ENCODE measurements around the gene SCARF1.
A peak's percentile ranks its signal among the peaks of the same experiment; 100 is the strongest.

Gene SCARF1

GRCh38 chr17:1643293-1643998, 2.1 kb downstream of the SCARF1 start:
- Histone ChIP-seq H3K36me3 (no peaks in the 10 kb centered on the region), H3K4me1 (no peaks in the 10 kb centered on the region), H3K9me3 (no peaks in the 10 kb centered on the region), H3K27me3 (no peaks in the 10 kb centered on the region), H3K4me3 (ENCODE audit: low read depth, low read length) (no peak overlapping the region)
- no peak for TF ChIP-seq CTCF (IDR thresholded peaks at IDR 0.05; ENCODE audit: low read depth, low read length)
- DNase-seq: peak; percentile 43

- Histone ChIP-seq H3K9me3 (no peaks in the 10 kb centered on the region), H3K36me3 (no peaks in the 10 kb centered on the region), H3K27me3 (no peaks in the 10 kb centered on the region), H3K4me3 (ENCODE audit: low read depth, low read length) (no peak overlapping the region), H3K4me1 (no peaks in the 10 kb centered on the region)
- no peak for DNase-seq
- TF ChIP-seq CTCF (IDR thresholded peaks at IDR 0.05; ENCODE audit: low read depth, low read length): no peak
Measured at GRCh38 chr17:1641065-1641403, 4.5 kb downstream of the SCARF1 start.

GRCh38 chr17:1640329-1641064, 5.0 kb downstream of the SCARF1 start:
- TF ChIP-seq CTCF (IDR thresholded peaks at IDR 0.05; ENCODE audit: low read depth, low read length): no peak
- Histone ChIP-seq H3K36me3 (no peaks in the 10 kb centered on the region), H3K4me1 (no peaks in the 10 kb centered on the region), H3K27me3 (no peaks in the 10 kb centered on the region), H3K9me3 (no peaks in the 10 kb centered on the region), H3K4me3 (ENCODE audit: low read depth, low read length) (no peak overlapping the region)
- no peak for DNase-seq

GRCh38 chr17:1639549-1640180, 5.9 kb downstream of the SCARF1 start:
- DNase-seq: no peak
- no peak overlapping the region for H3K4me3 ChIP-seq (ENCODE audit: low read depth, low read length)
- H3K27me3 ChIP-seq: no peaks in the 10 kb centered on the region
- no peaks in the 10 kb centered on the region for H3K4me1 ChIP-seq
- H3K9me3 ChIP-seq: no peaks in the 10 kb centered on the region
- no peaks in the 10 kb centered on the region for H3K36me3 ChIP-seq
- no peak for TF ChIP-seq CTCF (IDR thresholded peaks at IDR 0.05; ENCODE audit: low read depth, low read length)

- no peaks in the 10 kb centered on the region for H3K9me3 ChIP-seq
- H3K27me3 ChIP-seq: no peaks in the 10 kb centered on the region
- no peaks in the 10 kb centered on the region for H3K36me3 ChIP-seq
- DNase-seq: no peak
- no peaks in the 10 kb centered on the region for H3K4me1 ChIP-seq
- no peak for TF ChIP-seq CTCF (IDR thresholded peaks at IDR 0.05; ENCODE audit: low read depth, low read length)
- no peak overlapping the region for H3K4me3 ChIP-seq (ENCODE audit: low read depth, low read length)
Measured at GRCh38 chr17:1638624-1639300, 6.8 kb downstream of the SCARF1 start.

All from BE2C (cell line).